Measurements from ENCODE around the gene ZNF683.

DNA sequence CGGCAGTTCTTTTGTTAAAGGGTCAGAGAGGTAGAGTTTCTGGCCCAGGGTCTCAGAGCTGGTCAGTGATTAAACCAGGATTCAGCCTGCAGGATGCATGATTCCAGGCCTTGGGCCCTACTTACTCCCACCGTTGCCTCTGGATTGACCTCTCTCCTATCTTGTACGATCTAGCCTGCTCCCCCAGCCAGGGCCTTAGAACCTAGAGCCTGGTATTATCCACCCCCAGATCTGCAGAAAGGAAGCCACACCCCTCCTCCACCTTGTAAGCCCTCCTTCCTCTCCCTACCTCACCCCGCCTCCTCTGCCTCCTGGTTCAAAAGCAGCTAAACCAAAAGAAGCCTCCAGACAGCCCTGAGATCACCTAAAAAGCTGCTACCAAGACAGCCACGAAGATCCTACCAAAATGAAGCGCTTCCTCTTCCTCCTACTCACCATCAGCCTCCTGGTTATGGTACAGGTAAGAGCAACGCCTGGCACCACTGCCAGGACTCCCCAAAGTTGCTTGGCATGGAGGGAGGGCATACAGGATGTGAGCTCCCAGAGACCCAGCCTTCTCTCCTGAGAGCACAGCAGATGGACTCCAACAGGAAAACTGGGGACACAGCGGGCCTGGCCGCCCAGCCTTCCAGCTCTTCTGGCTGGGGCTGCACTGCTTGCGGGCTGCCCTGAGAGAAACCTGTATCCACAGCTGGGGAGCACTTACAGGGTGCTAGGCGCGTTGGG lies 54.8 kb downstream of the ZNF683 start, which contains the start of gene CD52:
- TF ChIP-seq RAD21 (IDR thresholded peaks at IDR 0.05; ENCODE audit: low read depth) (no peak), YY1 (IDR thresholded peaks at IDR 0.05; ENCODE audit: low read depth) (no peak), CEBPB (IDR thresholded peaks at IDR 0.05) (no peak), ZBTB7A (IDR thresholded peaks at IDR 0.05; ENCODE audit: low read depth) (no peak), EGR1 (IDR thresholded peaks at IDR 0.05) (no peak), FOXM1 (IDR thresholded peaks at IDR 0.05; ENCODE audit: borderline replicate concordance, low read depth) (no peak), EP300 (IDR thresholded peaks at IDR 0.05; ENCODE audit: borderline replicate concordance) (no peak), NFIC (IDR thresholded peaks at IDR 0.05) (no peak), TAF1 (IDR thresholded peaks at IDR 0.05; ENCODE audit: low read depth) (no peak), TCF12 (IDR thresholded peaks at IDR 0.05; ENCODE audit: low read depth) (no peak), CREB1 (IDR thresholded peaks at IDR 0.05; ENCODE audit: low read depth) (no peak), TEAD4 (IDR thresholded peaks at IDR 0.05) (no peak)
- TF ChIP-seq, protein P1, sequence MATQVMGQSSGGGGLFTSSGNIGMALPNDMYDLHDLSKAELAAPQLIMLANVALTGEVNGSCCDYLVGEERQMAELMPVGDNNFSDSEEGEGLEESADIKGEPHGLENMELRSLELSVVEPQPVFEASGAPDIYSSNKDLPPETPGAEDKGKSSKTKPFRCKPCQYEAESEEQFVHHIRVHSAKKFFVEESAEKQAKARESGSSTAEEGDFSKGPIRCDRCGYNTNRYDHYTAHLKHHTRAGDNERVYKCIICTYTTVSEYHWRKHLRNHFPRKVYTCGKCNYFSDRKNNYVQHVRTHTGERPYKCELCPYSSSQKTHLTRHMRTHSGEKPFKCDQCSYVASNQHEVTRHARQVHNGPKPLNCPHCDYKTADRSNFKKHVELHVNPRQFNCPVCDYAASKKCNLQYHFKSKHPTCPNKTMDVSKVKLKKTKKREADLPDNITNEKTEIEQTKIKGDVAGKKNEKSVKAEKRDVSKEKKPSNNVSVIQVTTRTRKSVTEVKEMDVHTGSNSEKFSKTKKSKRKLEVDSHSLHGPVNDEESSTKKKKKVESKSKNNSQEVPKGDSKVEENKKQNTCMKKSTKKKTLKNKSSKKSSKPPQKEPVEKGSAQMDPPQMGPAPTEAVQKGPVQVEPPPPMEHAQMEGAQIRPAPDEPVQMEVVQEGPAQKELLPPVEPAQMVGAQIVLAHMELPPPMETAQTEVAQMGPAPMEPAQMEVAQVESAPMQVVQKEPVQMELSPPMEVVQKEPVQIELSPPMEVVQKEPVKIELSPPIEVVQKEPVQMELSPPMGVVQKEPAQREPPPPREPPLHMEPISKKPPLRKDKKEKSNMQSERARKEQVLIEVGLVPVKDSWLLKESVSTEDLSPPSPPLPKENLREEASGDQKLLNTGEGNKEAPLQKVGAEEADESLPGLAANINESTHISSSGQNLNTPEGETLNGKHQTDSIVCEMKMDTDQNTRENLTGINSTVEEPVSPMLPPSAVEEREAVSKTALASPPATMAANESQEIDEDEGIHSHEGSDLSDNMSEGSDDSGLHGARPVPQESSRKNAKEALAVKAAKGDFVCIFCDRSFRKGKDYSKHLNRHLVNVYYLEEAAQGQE (IDR thresholded peaks at IDR 0.05; ENCODE audit: low read depth) = no peak
- TF ChIP-seq, protein P2, sequence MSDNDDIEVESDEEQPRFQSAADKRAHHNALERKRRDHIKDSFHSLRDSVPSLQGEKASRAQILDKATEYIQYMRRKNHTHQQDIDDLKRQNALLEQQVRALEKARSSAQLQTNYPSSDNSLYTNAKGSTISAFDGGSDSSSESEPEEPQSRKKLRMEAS (IDR thresholded peaks at IDR 0.05) = no peak

Data from Ishikawa (cell line).